ENCODE data around the gene FRY.

Gene FRY

DNA sequence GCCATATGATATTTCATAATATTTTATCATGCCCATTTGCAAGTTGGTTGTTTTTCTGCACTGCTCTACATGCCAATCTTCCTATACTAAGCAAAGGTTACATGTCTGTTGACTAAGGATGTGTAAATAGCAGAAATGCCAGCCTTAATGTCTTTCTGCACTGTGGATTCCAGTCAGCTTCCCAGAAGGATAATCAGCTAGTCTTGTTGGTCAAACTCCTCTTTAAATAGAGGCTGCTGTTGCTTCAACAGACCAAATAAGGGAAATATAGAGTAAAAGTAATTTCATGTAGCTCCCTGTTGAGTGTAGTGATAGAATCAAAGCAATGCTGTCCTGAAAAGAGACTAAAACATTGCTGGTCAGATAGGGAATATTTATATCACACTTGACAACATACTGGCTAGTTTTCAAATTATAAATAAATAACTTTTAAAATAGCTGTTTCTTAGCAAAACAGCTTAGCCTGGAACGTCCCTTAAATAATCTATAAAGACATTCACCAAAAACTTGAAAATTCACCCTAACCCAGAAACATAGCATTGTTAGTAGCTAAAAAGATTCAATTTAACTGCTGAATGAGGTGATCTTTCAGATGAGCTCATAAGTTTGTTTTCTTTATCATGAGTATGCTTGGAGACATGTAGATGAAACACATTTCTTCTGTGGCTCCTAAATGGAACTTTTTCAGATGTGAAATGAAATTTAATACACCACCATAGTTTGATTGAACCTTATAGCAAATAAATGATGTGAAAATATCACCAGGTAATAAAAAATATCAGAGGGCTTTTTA lies 56.6 kb downstream of the FRY start:
- TF ChIP-seq, protein P1, sequence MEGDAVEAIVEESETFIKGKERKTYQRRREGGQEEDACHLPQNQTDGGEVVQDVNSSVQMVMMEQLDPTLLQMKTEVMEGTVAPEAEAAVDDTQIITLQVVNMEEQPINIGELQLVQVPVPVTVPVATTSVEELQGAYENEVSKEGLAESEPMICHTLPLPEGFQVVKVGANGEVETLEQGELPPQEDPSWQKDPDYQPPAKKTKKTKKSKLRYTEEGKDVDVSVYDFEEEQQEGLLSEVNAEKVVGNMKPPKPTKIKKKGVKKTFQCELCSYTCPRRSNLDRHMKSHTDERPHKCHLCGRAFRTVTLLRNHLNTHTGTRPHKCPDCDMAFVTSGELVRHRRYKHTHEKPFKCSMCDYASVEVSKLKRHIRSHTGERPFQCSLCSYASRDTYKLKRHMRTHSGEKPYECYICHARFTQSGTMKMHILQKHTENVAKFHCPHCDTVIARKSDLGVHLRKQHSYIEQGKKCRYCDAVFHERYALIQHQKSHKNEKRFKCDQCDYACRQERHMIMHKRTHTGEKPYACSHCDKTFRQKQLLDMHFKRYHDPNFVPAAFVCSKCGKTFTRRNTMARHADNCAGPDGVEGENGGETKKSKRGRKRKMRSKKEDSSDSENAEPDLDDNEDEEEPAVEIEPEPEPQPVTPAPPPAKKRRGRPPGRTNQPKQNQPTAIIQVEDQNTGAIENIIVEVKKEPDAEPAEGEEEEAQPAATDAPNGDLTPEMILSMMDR (IDR thresholded peaks at IDR 0.05; ENCODE audit: low read length, missing control alignments) = no peak
- DNase-seq (ENCODE audit: low read depth) = no peak
- no peak overlapping the region for H3K4me3 ChIP-seq (replicated peaks; ENCODE audit: low read depth, low read length)

DNA sequence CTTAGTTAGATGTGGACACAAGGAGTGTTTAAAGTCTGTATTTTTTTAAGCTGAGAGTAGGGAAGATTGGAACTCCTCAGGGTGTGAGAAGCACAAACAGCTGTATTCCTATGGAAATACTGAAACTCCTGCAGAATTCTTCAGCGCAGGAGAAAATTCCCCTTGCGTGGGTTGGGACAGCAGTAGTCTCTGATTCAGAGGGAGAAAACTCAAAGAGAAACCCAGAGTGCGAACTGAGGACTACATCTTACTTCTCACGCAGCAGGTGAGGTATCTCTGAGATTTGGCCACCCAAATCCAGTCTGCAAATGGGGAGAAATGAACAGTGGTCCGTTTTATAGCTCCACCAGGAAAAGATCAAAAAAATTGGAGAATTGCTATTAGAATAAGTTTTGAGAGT lies 60.9 kb downstream of the FRY start:
- DNase-seq (ENCODE audit: low read depth) = no peak
- TF ChIP-seq, protein P1 (IDR thresholded peaks at IDR 0.05; ENCODE audit: low read length, missing control alignments) = no peak
- no peak overlapping the region for H3K4me3 ChIP-seq (replicated peaks; ENCODE audit: low read depth, low read length)

DNA sequence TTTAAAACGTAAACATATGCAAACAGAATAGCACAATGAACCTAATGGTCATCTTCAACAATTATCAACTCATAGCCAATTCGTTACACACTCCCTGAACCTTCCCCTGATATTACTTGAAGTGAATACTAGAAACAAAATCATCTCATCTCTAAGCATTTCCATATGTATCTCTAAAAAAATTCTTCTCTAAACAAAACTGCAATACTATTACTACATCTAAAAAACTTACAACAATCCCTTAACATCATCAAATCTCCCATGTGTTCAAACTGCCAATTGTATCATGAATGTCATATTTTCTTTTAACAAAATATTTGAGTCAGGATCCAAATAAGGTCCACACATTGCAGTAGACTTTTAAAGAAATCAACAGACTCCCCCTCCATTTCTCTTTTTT lies 61.4 kb downstream of the FRY start:
- TF ChIP-seq, protein P1 (IDR thresholded peaks at IDR 0.05; ENCODE audit: low read length, missing control alignments) = no peak
- no peak for DNase-seq (ENCODE audit: low read depth)
- H3K4me3 ChIP-seq (replicated peaks; ENCODE audit: low read depth, low read length) = no peak overlapping the region

DNA sequence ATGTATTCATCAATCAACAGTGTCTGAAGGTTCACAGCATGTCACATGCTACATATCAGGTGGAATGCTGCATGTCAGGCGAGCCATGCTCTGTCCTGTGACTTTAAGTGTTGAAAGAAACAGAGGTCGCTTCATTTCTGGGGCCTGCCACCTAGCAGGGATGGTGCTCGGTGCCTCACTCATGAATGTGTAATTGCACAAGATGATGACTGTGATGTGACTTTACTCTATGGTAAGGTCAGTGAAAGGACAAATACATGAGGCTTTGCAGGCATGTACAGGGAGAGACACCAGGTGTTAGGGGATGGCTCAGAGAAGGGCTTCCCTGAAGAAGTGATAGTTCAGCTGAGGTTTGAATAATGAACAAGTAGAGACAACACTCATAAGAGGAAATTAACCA lies 66.7 kb downstream of the FRY start:
- H3K4me3 ChIP-seq (replicated peaks; ENCODE audit: low read depth, low read length) = no peak overlapping the region
- TF ChIP-seq, protein P1 (IDR thresholded peaks at IDR 0.05; ENCODE audit: low read length, missing control alignments) = no peak
- no peak for DNase-seq (ENCODE audit: low read depth)

DNA sequence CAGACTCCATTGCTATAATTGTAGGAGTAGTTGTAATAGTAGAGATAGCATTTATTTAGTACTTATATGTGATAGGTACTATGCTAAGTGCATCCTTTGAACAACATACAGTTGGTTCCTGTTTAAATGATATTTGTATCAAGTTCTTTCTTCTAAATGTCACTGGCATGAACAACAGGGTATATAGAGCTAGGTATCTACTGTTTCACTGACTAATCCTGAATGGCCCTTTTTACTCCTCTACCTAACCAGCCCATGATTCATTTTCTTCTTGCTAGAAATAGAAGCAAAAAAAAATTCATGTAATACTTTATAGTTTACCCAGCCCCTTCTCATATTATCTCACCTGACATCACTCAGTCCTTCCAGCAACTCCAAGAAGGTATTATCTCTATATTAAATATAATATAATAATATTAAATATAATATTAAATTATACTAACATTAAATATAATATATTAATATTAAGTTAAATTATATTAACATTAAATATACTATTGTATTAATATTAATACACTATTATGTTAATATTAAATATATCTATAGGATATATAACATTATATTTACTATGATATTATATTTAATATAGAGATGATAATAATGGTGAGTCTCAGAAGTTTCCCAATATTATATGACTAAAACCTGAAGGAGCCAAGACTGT lies 74.2 kb downstream of the FRY start:
- TF ChIP-seq, protein P1 (IDR thresholded peaks at IDR 0.05; ENCODE audit: low read length, missing control alignments) = no peak
- no peak for DNase-seq (ENCODE audit: low read depth)
- H3K4me3 ChIP-seq (replicated peaks; ENCODE audit: low read depth, low read length) = no peak overlapping the region

DNA sequence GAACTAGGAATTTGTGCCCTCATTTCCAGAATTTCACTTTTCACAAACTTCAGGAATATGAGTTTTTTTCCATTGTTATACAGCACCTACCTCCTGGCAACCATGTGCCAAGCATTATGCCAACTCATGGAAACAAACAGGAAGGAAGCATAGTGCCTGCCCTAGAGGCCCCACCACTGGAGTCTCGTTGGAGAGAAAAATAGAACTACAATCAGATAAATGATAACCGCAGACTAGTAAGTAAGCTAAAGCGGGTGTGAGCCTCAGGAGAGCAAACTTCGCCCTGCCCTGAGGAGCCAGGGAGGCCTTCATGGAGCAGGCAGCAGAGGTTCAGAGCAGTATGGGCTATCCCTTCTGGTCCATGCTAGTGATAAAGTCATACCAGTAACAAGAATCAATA lies 75.9 kb downstream of the FRY start:
- no peak overlapping the region for H3K4me3 ChIP-seq (replicated peaks; ENCODE audit: low read depth, low read length)
- DNase-seq (ENCODE audit: low read depth) = no peak
- TF ChIP-seq, protein P1 (IDR thresholded peaks at IDR 0.05; ENCODE audit: low read length, missing control alignments) = no peak

All from fibroblast of pulmonary artery (primary cell).